Measurements from ENCODE around the gene ASB15. TPM values are rescaled to one million over a fixed set of nuclear protein-coding genes. Genes with fewer than 3 reads are reported as not detected.
A peak's percentile ranks its signal among the peaks of the same experiment; 100 is the strongest.

ASB15 gene
- polyA plus RNA-seq, 3 donors, result not detected

GRCh38 chr7:123557398-123558288 lies 44.0 kb upstream of the ASB15 start, which contains the start of gene NDUFA5:
NDUFA5 (minus strand) TSS chr7:123557818; CDS start chr7:123557795, 23 bp downstream.
- peak within 1 kb of the TSS; percentile 78 to 100 (median 98) for H3K4me3 ChIP-seq (replicated peaks in 1 of 3; ENCODE audit: low read depth in 2 of 3, low read length in 3 of 3)
- DNase-seq, result peak; percentile 97 to 100 (median 99)
- H3K36me3 Mint-ChIP-seq, result peaks cover 9 to 13% of the 10 kb centered on the region in 2 donors
- H3K27me3 Mint-ChIP-seq (ENCODE audit: low read depth in 3 of 3), result peaks cover 4 to 8% (median 6%) of the 10 kb centered on the region in 3 donors
- peaks cover 31% of the 10 kb centered on the region for H3K79me2 ChIP-seq (ENCODE audit: insufficient read depth, low read length)
- H3K9me3 ChIP-seq (replicated peaks in 1 of 2; ENCODE audit: control insufficient read depth in 1 of 2, insufficient read depth in 1 of 2, low read length in 2 of 2), result no peaks in the 10 kb centered on the region
- peaks cover 15 to 20% of the 10 kb centered on the region in 2 donors for H3K4me1 ChIP-seq (ENCODE audit: control insufficient read depth in 1 of 2, insufficient read depth in 2 of 2, low read length in 2 of 2)
- peaks cover 0 to 2% (median 0%) of the 10 kb centered on the region in 7 donors for H3K9me3 Mint-ChIP-seq
- H3K9ac ChIP-seq (ENCODE audit: insufficient read depth, low read length, poor library complexity, severe bottlenecking), result peak within 1 kb of the TSS; percentile 79
- peaks cover 2 to 8% of the 10 kb centered on the region in 2 donors for H3K27me3 ChIP-seq (ENCODE audit: control insufficient read depth in 2 of 2, insufficient read depth in 2 of 2, low read length in 2 of 2)
- H3K4me2 ChIP-seq (replicated peaks; ENCODE audit: extremely low read depth, low read length, poor library complexity, severe bottlenecking), result peak within 1 kb of the TSS; percentile 78
- peak within 1 kb of the TSS in 1 of 7 donors; percentile 12 for H3K27ac Mint-ChIP-seq
- H3K4me1 Mint-ChIP-seq, result peaks cover 3% of the 10 kb centered on the region
- intact Hi-C loops (cut with micrococcal nuclease), result loop anchor here (1.0 to 10.0 kb wide), 4 partner anchors 21 to 1377 kb away; partner anchors contain the start of gene WASL (in 1 of the 2)
- peak within 1 kb of the TSS; percentile 68 to 95 for H3K27ac ChIP-seq (ENCODE audit: low read depth in 1 of 2, low read length in 2 of 2)
- H4K20me1 ChIP-seq (ENCODE audit: insufficient read depth, low read length), result peaks cover 7% of the 10 kb centered on the region
- WGBS (ENCODE audit: insufficient coverage), result under 1% methylated on average over 28 of the region's 40 CpGs
- no peak for TF ChIP-seq CTCF (IDR thresholded peaks at IDR 0.05)
- H2AFZ ChIP-seq (ENCODE audit: insufficient read depth, low read depth, low read length, poor library complexity, severe bottlenecking), result peak within 1 kb of the TSS; percentile 94
- H3K4me3 Mint-ChIP-seq, result no peak within 1 kb of the TSS
- peaks cover 10 to 20% of the 10 kb centered on the region in 2 donors for H3K36me3 ChIP-seq (replicated peaks in 1 of 2; ENCODE audit: control insufficient read depth in 1 of 2, insufficient read depth in 2 of 2, low read length in 2 of 2)

GRCh38 chr7:123558289-123558874 lies 43.2 kb upstream of the ASB15 start:
- H3K27ac ChIP-seq (ENCODE audit: low read depth in 1 of 2, low read length in 2 of 2), result peak overlapping the region in 1 of 2 donors; percentile 95
- no peak for TF ChIP-seq CTCF (IDR thresholded peaks at IDR 0.05)
- Mint-ChIP-seq H3K4me3 (no peak overlapping the region), H3K36me3 (peaks cover 2 to 6% of the 10 kb centered on the region in 2 donors), H3K27ac (peak overlapping the region in 1 of 7 donors; percentile 12), H3K27me3 (ENCODE audit: low read depth in 3 of 3) (peaks cover 4 to 10% (median 9%) of the 10 kb centered on the region in 3 donors), H3K4me1 (peaks cover 3% of the 10 kb centered on the region), H3K9me3 (peaks cover 0 to 2% (median 0%) of the 10 kb centered on the region in 7 donors)
- intact Hi-C loops (cut with micrococcal nuclease), result loop anchor here in 1 of 2 donors (10.0 kb wide), 2 partner anchors 186 to 1376 kb away; partner anchors contain the start of gene WASL
- no peak for DNase-seq
- peak overlapping the region; percentile 79 for H3K9ac ChIP-seq (ENCODE audit: insufficient read depth, low read length, poor library complexity, severe bottlenecking)
- H3K27me3 ChIP-seq (ENCODE audit: control insufficient read depth in 2 of 2, insufficient read depth in 2 of 2, low read length in 2 of 2), result peaks cover 2 to 8% of the 10 kb centered on the region in 2 donors
- peaks cover under 1% of the 10 kb centered on the region for H4K20me1 ChIP-seq (ENCODE audit: insufficient read depth, low read length)
- H3K4me3 ChIP-seq (replicated peaks in 1 of 3; ENCODE audit: low read depth in 2 of 3, low read length in 3 of 3), result peak overlapping the region; percentile 78 to 100 (median 98)
- H3K79me2 ChIP-seq (ENCODE audit: insufficient read depth, low read length), result peaks cover 25% of the 10 kb centered on the region
- peak overlapping the region; percentile 94 for H2AFZ ChIP-seq (ENCODE audit: insufficient read depth, low read depth, low read length, poor library complexity, severe bottlenecking)
- 100% methylated on average over 1 of the region's 4 CpGs for WGBS (ENCODE audit: insufficient coverage)
- peaks cover 2 to 13% of the 10 kb centered on the region in 2 donors for H3K36me3 ChIP-seq (replicated peaks in 1 of 2; ENCODE audit: control insufficient read depth in 1 of 2, insufficient read depth in 2 of 2, low read length in 2 of 2)
- H3K4me1 ChIP-seq (ENCODE audit: control insufficient read depth in 1 of 2, insufficient read depth in 2 of 2, low read length in 2 of 2), result peaks cover 15 to 20% of the 10 kb centered on the region in 2 donors
- H3K4me2 ChIP-seq (replicated peaks; ENCODE audit: extremely low read depth, low read length, poor library complexity, severe bottlenecking), result peak overlapping the region; percentile 78
- no peaks in the 10 kb centered on the region for H3K9me3 ChIP-seq (replicated peaks in 1 of 2; ENCODE audit: control insufficient read depth in 1 of 2, insufficient read depth in 1 of 2, low read length in 2 of 2)

Measured in CD14-positive monocyte (primary cell).